Neural progenitor cell (in vitro differentiated cells): ENCODE results near the gene GRN.

Experiments
- CTCF ChIP-seq: fragments of 200-600 bp; sonication (generic); IDR thresholded peaks from 2 replicates; pipeline ENCODE4 v1.5.1; 2017; ENCODE audit warnings: antibody characterized with exemption, mild to moderate bottlenecking
- EZH2 ChIP-seq: fragments of 200-600 bp; sonication (generic); IDR thresholded peaks from 2 replicates; pipeline ENCODE4 v1.6.1; 2017; ENCODE audit warnings: antibody characterized with exemption, mild to moderate bottlenecking, moderate library complexity
- EZH2phosphoT487 ChIP-seq: fragments of 200-600 bp; sonication (generic); IDR thresholded peaks from 2 replicates; pipeline ENCODE4 v1.6.1; 2017; ENCODE audit warnings: antibody characterized with exemption

- TF ChIP-seq EZH2phosphoT487 (no peak), CTCF (no peak), EZH2 (no peak)
Observed at GRCh38 chr17:44326861-44327444, 18.1 kb upstream of the GRN start.
